Epidermal melanocyte (primary cell): ENCODE results near the gene SYCN.

Experiments
- DNase-seq: peaks from one replicate; pipeline ENCODE4 v3.0.0; 2011; ENCODE audit warnings: low spot score; ENCODE audit not compliant: insufficient read length

Gene SYCN

DNA sequence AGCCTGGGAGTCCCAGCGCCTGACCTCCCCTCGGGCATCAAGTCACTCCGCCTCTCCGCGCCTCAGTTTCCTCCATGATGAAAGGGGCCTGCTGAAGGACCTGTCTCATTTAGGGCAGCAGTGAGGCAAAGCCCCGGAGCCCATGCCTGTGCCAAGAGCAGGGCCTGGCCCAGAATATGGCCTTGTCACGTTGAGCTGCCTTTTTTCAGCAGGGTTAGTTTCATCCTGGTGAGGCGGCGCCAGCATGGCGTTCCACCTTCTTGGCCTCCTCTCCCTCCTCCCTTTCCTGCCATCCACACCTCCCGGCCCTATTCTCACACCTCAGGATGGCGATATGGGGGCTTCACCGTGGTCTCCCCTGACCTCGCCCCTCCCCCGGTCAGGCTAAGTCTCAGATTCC is 48.3 kb downstream of the SYCN start:
- DNase-seq, result no peak

DNA sequence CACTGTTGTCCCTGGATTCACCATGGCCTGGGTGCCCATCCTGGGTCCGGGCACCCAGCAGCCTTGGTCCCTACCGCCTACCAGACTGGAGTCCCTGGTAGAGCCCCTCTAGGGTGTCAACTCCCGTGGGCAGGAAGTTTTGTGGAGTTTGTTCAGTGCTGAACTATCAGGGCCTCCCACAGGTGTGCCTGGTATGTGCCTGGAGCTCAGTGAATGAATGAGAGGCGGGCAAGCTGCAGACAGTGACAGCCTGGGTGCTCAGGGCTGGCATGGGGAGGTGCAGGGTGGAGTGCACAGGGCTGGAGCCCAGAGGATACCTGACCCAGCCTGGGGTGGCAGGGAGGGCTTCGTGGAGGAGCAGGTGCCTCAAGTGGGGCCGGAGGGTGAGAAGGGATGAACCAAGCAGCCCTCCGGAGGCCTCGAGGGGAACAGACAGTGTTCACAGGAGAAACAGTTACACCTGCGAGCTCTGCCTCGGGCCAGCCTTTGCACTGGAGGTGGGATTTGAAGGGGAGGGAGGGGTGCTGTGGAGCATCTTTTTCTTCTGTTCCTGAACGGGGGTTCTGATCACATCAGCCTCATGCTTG is 48.9 kb downstream of the SYCN start:
- no peak for DNase-seq

DNA sequence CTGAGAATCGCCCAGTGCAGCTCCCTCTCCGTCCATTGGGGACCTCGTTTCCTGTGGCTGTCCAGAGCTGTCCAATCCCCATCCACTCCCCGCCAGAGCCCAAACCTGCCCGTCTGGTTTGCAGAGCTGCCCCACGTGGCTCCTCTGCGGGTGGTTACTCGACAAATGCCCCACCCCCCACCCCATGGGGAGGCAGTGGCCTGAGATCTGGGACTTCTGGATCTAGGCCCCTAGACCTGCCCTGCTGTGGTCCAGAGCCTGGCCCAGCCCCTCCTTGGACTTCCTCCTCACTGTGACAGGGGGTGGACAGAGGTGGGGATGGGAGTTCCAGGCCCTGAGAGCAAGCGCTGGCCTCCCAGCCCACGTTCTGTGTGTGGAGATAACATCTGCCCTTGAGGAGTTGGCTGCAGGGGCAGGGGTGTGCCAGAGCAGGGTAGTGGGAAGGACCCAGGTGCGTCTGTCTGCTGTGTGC is 49.4 kb downstream of the SYCN start:
- no peak for DNase-seq

DNA sequence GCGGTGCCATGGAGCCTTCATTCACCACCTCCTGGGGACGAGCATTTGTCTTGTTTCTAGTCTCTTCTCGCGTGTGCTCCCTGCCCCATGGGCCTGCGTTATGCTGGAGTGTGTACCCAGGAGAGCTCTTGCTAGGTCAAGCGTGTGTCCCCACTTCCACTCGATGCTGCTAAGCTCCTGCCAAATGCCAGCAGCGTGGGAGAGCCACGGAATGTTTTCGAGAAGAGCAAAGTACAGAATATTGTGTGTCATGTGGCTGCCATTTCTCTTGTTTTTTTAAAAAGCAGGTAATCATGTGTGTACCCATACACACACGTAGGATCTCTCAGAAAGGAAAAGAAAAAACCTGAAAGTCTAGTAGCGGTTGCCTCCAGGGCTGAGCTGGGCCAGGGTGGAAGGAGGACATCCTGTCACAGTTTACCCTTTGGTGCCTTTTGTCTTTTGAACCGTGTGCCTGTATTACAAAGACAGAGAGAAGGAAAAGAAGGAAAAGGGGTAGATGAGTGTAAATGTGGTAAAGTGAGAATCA is 49.9 kb downstream of the SYCN start:
- no peak for DNase-seq
